Endothelial cell of umbilical vein (primary cell): ENCODE measurements around the gene SH3PXD2A. TPM values are rescaled to one million over a fixed set of nuclear protein-coding genes. Genes with fewer than 3 reads are reported as not detected.

ENCODE experiments used
- BruUV-seq: library from RNA; stranded (reverse); fragments of 400-500 nt; replicated peaks from 2 replicates; lab custom pipeline; 2021; lab: Mats Ljungman, UMichigan
- CTCF ChIA-PET: fragments of 300-600, 350-600 bp; sonication (Branson Sonifier 250); formaldehyde crosslinking; loops from one replicate; lab custom pipeline; 2021; ENCODE audit warnings: antibody characterized with exemption, inconsistent platforms; lab: Charles Lee
- POLR2A ChIA-PET: fragments of 300-600, 350-600 bp; sonication (Branson Sonifier 250); formaldehyde crosslinking; loops from one replicate; lab custom pipeline; 2021; ENCODE audit warnings: antibody characterized with exemption, inconsistent platforms; lab: Charles Lee
- DNase-seq: peaks from one replicate; pipeline ENCODE4 v3.0.0-alpha.2; 2011; ENCODE audit warnings: low read depth, low spot score
- FAIRE-seq: peaks from 2 replicates; lab custom pipeline; 2011; peaks lifted over from hg19 to GRCh38; lab: Jason Lieb, UNC
- H2AFZ ChIP-seq: 2 replicates; pipeline ENCODE4 v1.6.0; 2012; ENCODE audit warnings: low read depth, low read length, control low read depth, inconsistent platforms
- H3K27ac ChIP-seq: 2 replicates; pipeline ENCODE4 v1.5.1; 2011; ENCODE audit warnings: low read depth, mild to moderate bottlenecking, control low read depth, low read length, moderate library complexity; ENCODE audit not compliant: insufficient read depth
- H3K27me3 ChIP-seq, 2 experiments: 2 replicates each; pipeline versions ENCODE4 v1.6.0 to v1.6.1; 2011; ENCODE audit warnings: low read length in 2 of 2, mixed read lengths in 1 of 2; ENCODE audit not compliant: control insufficient read depth in 2 of 2, insufficient read depth in 2 of 2
- H3K36me3 ChIP-seq, 2 experiments: 2 replicates in 1 of 2; 3 replicates in 1 of 2; pipeline ENCODE4 v1.5.1; 2011; ENCODE audit warnings: low read length in 2 of 2, mild to moderate bottlenecking in 1 of 2, moderate library complexity in 1 of 2; ENCODE audit not compliant: control insufficient read depth in 2 of 2, insufficient read depth in 2 of 2; ENCODE audit errors: extremely low read depth in 1 of 2
- H3K4me1 ChIP-seq: 3 replicates; pipeline ENCODE4 v1.5.1; 2011; ENCODE audit warnings: mild to moderate bottlenecking, low read length; ENCODE audit not compliant: control insufficient read depth, insufficient read depth; ENCODE audit errors: extremely low read depth
- H3K4me2 ChIP-seq: 2 replicates; pipeline ENCODE4 v1.6.1; 2011; ENCODE audit warnings: low read length, control low read depth, mixed read lengths; ENCODE audit not compliant: insufficient read depth
- H3K4me3 ChIP-seq, 3 experiments: fragments of 200-600 bp in 1 of 3; sonication (generic), shearing (Covaris generic) in 1 of 3; replicated peaks in 1 of 3; 2 replicates each; pipeline ENCODE4 v1.5.1; 2011 to 2016; ENCODE audit warnings: control low read depth in 3 of 3, low read length in 3 of 3, mild to moderate bottlenecking in 2 of 3, inconsistent platforms in 1 of 3, low read depth in 1 of 3, moderate library complexity in 1 of 3; ENCODE audit not compliant: insufficient read depth in 1 of 3
- H3K79me2 ChIP-seq: 2 replicates; pipeline ENCODE4 v1.6.0; 2012; ENCODE audit warnings: low read length, inconsistent platforms; ENCODE audit not compliant: control insufficient read depth, insufficient read depth
- H3K9ac ChIP-seq: replicated peaks from 2 replicates; pipeline ENCODE3; 2011; ENCODE audit warnings: low read length, control low read depth; ENCODE audit not compliant: insufficient read depth; ENCODE audit errors: extremely low read depth
- H3K9me1 ChIP-seq: replicated peaks from 3 replicates; pipeline ENCODE4 v1.6.0; 2011; ENCODE audit warnings: mild to moderate bottlenecking, low read length; ENCODE audit not compliant: control insufficient read depth, insufficient read depth; ENCODE audit errors: extremely low read depth
- H3K9me3 ChIP-seq: replicated peaks from 2 replicates; pipeline ENCODE4 v1.5.1; 2012; ENCODE audit warnings: low read length, inconsistent platforms; ENCODE audit not compliant: control insufficient read depth, insufficient read depth
- H4K20me1 ChIP-seq: replicated peaks from 2 replicates; pipeline ENCODE3; 2011; ENCODE audit warnings: mild to moderate bottlenecking, low read length; ENCODE audit not compliant: control insufficient read depth, insufficient read depth; ENCODE audit errors: extremely low read depth
- CTCF ChIP-seq, 2 donors: IDR thresholded peaks; 1 replicate in 1 of 2; 2 replicates in 1 of 2; pipeline ENCODE4 v1.5.1; 2011; ENCODE audit warnings: low read length in 2 of 2, mild to moderate bottlenecking in 2 of 2, moderate library complexity in 2 of 2, control low read depth in 1 of 2, inconsistent platforms in 1 of 2, low read depth in 1 of 2; ENCODE audit not compliant: insufficient read depth in 1 of 2; ENCODE audit errors: extremely low read depth in 1 of 2
- EZH2 ChIP-seq: IDR thresholded peaks from 2 replicates; pipeline ENCODE4 v1.6.1; 2012; ENCODE audit warnings: borderline replicate concordance, low read depth, mild to moderate bottlenecking, moderate library complexity, low read length, inconsistent platforms; ENCODE audit not compliant: severe bottlenecking
- FOS ChIP-seq: IDR thresholded peaks from 2 replicates; pipeline ENCODE4 v1.6.1; 2011; ENCODE audit warnings: mild to moderate bottlenecking, low read length, moderate library complexity, borderline replicate concordance; ENCODE audit not compliant: insufficient read depth
- GATA2 ChIP-seq: IDR thresholded peaks from 2 replicates; pipeline ENCODE4 v1.7.0; 2011; ENCODE audit warnings: low read depth, mild to moderate bottlenecking, moderate library complexity, mixed read lengths, low read length; ENCODE audit not compliant: insufficient read length, insufficient read depth
- JUN ChIP-seq: IDR thresholded peaks from 2 replicates; pipeline ENCODE4 v1.6.1; 2011; ENCODE audit warnings: borderline replicate concordance, low read depth; ENCODE audit not compliant: insufficient read length, insufficient read depth
- MAX ChIP-seq: IDR thresholded peaks from 2 replicates; pipeline ENCODE4 v1.6.1; 2011; ENCODE audit not compliant: insufficient read depth, insufficient read length
- MYC ChIP-seq: IDR thresholded peaks from one replicate; pipeline ENCODE4 v1.6.1; 2011; ENCODE audit warnings: mild to moderate bottlenecking, low read depth, low read length
- POLR2A ChIP-seq: IDR thresholded peaks from 2 replicates; pipeline ENCODE4 v1.6.1; 2012; ENCODE audit warnings: low read depth, mild to moderate bottlenecking, control low read depth, low read length
- POLR2AphosphoS5 ChIP-seq: IDR thresholded peaks from 2 replicates; pipeline ENCODE4 v1.6.1; 2012; ENCODE audit warnings: low read depth, mild to moderate bottlenecking, control low read depth, low read length, moderate library complexity; ENCODE audit not compliant: insufficient read depth
- dilution Hi-C: fragments of 300-500 bp; cut with MboI; formaldehyde crosslinking; loops from one replicate; pipeline ENCODE4 v1.15.0; 2019; ENCODE audit warnings: low sequenced_read_pairs; ENCODE audit not compliant: extremely low pct_ligation_motif_present
- intact Hi-C: fragments of 100-400 bp; cut with micrococcal nuclease; formaldehyde crosslinking; loops from one replicate; pipeline ENCODE4 v1.10.0; 2022
- polyA plus RNA-seq, 4 experiments: library from polyadenylated mRNA; depleted of rRNA in 3 of 4; stranded (reverse) in 3 of 4; unstranded in 1 of 4; fragments of >200 nt; gene quantifications; 2 replicates each; pipeline versions ENCODE4 v1.2.1 to v1.2.3, GENCODE V29; 2011 to 2012; ENCODE audit warnings: missing spikeins in 1 of 4
- total RNA-seq: library from RNA; stranded (reverse); gene quantifications from 2 replicates; pipeline ENCODE4 v1.2.3, GENCODE V29; 2021

Gene SH3PXD2A
- total and polyA plus RNA-seq, 2 donors (not counting 3 experiments of a cell fraction or from before 2014, with no cell fraction given), result 1.4 to 5.1 TPM

GRCh38 chr10:103637927-103638557 is 217.3 kb downstream of the SH3PXD2A start:
- Histone ChIP-seq H3K27me3 (peaks cover 0 to 2% of the 10 kb centered on the region in 2 experiments), H2AFZ (no peak overlapping the region), H3K9ac (no peak overlapping the region), H3K79me2 (no peaks in the 10 kb centered on the region), H3K36me3 (no peaks in the 10 kb centered on the region), H3K4me2 (no peak overlapping the region), H3K4me1 (no peaks in the 10 kb centered on the region), H3K9me3 (no peaks in the 10 kb centered on the region), H3K4me3 (no peak overlapping the region), H3K27ac (no peak overlapping the region), H3K9me1 (no peaks in the 10 kb centered on the region), H4K20me1 (no peaks in the 10 kb centered on the region)
- no peak for DNase-seq
- TF ChIP-seq POLR2AphosphoS5 (no peak), JUN (no peak), FOS (no peak), CTCF (IDR thresholded peaks at IDR 0.05; ENCODE audit: extremely low read depth in 1 of 2, insufficient read depth in 1 of 2, low read depth in 1 of 2, low read length in 2 of 2) (no peak), MAX (no peak), MYC (no peak), POLR2A (no peak), EZH2 (no peak), GATA2 (no peak)
- ChIA-PET CTCF (interaction anchor here (0.9 to 1.6 kb wide), 4 partner anchors 11 to 48 kb away, joined by 3 to 5 read pairs (median 4); no protein-coding TSS in a partner anchor), POLR2A (no interaction called here)
- dilution Hi-C loops, result no loop called here
- no TSS peak for BruUV-seq
- no peak for FAIRE-seq
- intact Hi-C loops, result no loop called here
